Occipital lobe (tissue), 2 donors: ENCODE results near the gene ABCC1. TPM values are rescaled to one million over a fixed set of nuclear protein-coding genes. Genes with fewer than 3 reads are reported as not detected.

Experiments
- DNase-seq: peaks from one replicate; lab custom pipeline; 2025; lab: John Stamatoyannopoulos, UW
- total RNA-seq: library from RNA; depleted of rRNA; stranded (reverse); fragments of >200 nt; gene quantifications from one replicate; pipeline ENCODE4 v1.2.3, GENCODE V29; 2014

Gene ABCC1
- total RNA-seq, 1 donor from 2014 or later: 10.5 TPM

DNA sequence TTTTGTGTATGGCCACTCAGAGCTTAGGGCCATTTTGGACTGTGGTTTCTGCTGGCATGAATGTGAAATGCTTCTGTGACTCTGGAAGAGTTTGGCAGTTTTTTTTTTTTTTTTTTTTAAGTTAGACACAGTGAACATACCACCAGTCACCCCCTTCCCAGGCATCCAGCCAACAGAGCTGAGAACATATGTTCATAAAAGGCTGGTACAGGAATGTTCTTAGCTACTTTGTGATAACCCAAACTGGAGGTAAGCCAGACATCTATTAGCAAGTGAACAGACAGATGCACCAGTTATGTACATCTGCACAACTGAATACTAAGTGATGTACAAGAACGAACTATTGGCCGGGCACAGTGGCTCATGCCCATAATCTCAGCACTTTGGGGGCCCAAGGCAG, 92.7 kb downstream of the ABCC1 start:
- DNase-seq: no peak

DNA sequence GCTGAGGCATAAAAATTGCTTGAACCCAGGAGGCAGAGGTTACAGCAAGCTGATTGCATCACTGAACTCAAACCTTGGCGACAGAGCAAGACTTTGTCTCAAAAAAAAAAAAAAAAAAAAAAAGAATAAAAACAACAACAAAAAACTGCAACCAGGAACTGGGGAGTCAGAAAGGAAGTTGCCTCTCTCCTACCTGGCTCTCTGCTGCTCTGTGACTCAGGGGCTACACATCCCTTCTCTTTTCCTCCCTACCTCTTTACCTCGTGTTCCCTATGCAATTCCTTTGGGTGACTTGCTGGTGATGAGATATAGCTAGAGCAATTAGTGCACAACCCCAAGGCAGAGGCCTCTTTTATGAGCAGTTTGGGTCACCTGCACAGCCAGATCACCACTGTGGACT, 95.9 kb downstream of the ABCC1 start:
- DNase-seq: no peak

DNA sequence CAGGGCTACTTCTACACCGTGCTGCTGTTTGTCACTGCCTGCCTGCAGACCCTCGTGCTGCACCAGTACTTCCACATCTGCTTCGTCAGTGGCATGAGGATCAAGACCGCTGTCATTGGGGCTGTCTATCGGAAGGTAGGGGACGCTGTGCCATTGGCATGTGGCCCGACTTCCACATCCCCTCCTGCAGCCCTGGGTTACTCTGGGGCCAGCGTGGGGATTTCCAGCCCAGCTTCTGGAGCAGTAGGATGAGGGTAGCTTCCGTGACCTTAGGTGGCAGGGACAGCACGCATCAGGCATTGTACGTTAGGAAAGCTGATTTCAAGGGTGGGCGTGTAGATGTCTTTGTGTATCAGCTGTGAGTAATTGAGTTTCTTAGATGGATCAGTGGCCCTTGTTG, 96.5 kb downstream of the ABCC1 start:
- no peak for DNase-seq

DNA sequence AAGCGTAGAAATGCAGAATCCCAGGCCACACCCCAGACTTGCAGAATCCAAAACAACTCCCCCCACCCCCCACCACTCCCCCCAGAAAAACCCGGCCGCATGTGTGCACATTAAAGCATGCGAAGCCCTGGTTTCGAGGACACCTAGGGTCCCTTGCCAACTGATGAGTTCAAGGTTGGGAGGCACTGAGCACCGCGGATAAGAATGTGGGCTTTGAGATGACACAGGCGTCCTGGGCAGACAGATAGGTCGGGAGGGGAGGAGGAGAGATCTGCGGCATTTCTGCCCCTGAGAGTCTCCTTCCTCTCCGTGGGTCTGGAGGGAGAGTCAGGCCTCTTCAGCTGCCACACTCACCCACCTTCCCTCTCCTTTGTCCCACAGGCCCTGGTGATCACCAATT, 98.3 kb downstream of the ABCC1 start:
- no peak for DNase-seq

- DNase-seq: no peak
These were observed 99.6 kb downstream of the ABCC1 start for GRCh38 chr16:16048904-16049582.

DNA sequence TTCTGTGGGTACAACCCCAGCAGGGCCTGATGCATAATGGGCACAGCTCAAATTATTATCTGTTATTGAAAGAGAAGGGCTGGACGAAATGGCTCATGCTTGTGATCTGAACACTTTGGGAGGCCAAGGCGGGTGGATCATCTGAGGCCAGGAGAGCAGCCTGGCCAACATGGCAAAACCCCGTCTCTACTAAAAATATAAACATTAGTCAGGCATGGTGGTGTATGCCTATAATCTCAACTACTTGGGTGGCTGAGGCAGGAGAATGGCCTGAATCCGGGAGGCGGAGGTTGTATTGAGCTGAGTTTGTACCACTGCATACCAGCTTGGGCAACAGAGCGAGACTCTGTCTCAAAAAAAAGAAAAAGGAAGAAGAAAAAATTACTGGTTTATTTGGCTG, 100.7 kb downstream of the ABCC1 start:
- DNase-seq: no peak

DNA sequence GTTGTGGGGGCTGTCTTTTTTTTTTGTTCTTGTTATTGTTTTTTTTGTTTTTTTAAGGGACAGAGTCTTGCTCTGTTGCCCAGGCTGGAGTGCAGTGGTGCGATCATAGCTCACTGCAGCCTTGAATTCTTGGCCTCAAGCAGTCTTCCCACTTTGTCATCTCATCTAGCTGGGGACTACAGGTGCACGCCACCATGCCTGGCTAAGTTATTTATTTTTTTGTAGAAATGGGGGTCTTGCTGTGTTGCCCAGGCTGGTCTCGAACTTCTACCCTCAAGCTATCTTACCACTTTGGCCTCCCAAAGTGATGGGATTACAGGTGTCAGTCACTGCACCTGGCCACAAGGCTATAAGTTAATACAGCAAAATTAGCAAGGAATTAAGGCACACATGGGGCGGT, 101.7 kb downstream of the ABCC1 start:
- DNase-seq: no peak

GRCh38 chr16:16052916-16053315, 103.5 kb downstream of the ABCC1 start:
- no peak for DNase-seq

- DNase-seq: no peak
These were observed 107.7 kb downstream of the ABCC1 start for GRCh38 chr16:16057102-16057501.

DNA sequence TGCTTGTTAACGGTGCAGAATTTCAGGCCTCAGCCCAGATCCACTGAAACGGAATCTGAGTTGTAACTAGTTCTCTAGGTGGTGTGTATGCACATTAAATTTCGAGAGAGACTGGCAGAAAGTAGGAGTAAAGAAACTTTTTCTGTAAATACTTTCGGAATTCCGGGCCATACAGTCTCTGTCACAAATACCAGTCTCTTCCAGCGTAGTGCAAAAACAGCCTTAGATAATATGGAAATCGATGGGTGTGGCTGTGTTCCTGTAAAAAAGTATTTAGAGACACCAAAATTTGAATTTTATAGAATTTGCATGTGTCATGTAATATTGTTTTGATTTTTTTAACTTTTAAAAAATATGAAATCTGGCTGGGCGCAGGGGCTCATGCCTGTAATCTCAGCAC, 109.7 kb downstream of the ABCC1 start:
- DNase-seq: no peak

GRCh38 chr16:16059895-16060590, 110.6 kb downstream of the ABCC1 start:
- DNase-seq: no peak

GRCh38 chr16:16062023-16062937, 112.9 kb downstream of the ABCC1 start:
- no peak for DNase-seq

DNA sequence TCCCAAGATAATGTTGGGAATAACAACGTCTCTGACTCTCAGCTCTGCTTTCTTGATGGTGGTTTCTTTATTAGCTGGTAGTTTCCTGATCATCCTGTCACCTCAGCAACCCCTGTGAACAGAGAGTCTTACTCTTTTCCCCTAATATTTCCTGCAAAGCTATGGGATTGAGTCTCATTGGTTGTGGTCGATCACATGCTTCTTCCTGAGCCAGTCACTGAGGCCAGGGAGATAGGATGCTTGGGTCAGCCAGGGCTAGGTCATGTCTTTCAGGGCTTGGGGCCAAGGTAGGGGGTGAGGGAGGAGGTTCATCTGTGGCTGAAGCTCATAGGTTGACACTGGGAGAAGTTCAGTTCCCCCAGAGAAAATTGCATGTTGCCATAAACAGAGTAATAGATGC, 114.3 kb downstream of the ABCC1 start:
- no peak for DNase-seq

DNA sequence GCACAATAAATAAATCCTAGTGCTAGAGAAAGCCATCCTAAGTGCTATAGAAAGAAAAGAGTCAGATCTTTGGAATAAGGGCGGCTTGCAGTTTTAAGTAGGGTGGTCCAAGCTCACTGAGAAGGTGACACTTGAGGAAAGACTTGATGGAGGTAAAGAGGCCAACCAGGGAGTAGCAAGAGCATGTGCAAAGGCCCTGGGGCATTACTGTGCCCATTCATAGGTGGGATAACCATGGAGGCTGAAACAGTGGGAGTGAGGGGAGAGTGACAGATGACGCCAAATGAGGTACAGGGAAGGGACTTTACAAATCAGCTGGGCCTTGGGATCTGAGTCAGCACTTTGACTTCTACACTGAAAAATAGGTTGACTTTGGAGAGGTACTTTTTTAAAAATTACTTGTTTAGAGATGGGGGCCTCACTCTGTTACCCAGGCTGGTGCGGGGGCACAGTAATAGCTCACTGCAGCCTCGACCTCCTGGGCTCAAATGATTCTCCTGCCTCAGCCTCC, 115.5 kb downstream of the ABCC1 start:
- DNase-seq: no peak

DNA sequence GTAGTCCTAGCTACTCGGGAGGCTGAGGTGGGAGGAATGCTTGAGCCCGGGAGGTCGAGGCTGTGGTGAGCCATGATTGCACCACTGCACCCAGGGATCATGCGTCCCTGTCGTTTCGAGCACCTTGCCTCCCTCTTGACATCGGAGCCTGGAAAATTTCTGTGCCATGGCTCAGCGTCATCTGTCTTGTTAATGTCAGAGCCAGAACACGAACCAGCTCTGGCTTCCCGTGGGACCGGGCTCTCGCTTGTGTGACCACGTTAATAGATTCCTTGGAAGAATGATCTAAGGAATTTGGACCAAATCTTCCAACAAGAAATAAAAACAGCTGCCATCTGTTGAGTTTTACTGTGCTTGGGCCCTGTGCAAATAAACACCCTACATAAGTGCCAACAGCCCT, 117.7 kb downstream of the ABCC1 start:
- DNase-seq: no peak

DNA sequence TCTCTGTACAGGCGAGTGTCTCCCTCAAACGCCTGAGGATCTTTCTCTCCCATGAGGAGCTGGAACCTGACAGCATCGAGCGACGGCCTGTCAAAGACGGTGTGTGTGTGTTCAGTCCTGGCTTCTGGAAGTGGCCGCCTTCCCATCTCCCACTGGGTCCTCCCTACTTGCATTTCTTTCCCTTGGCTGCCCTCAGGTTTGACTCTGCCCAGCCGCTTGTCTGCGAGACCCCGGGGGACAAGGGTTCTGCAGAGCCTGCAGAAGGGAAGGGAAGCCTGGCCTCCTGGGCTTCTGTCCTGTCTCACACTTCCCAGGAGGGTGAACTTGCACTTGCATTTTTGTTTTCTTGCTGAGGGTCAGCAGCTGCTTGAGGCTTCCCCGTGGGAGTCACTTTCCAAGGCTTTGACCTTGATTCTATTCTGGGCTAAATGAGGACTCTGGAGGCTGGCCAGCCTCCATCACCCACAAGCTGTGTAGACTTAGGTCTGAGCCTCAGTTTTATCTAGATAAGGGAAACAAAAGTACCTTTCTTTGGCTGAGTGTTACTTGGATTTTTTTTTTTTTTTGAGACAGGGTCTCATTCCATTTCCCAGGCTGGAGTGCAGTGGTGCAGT, 122.3 kb downstream of the ABCC1 start:
- DNase-seq: no peak

DNA sequence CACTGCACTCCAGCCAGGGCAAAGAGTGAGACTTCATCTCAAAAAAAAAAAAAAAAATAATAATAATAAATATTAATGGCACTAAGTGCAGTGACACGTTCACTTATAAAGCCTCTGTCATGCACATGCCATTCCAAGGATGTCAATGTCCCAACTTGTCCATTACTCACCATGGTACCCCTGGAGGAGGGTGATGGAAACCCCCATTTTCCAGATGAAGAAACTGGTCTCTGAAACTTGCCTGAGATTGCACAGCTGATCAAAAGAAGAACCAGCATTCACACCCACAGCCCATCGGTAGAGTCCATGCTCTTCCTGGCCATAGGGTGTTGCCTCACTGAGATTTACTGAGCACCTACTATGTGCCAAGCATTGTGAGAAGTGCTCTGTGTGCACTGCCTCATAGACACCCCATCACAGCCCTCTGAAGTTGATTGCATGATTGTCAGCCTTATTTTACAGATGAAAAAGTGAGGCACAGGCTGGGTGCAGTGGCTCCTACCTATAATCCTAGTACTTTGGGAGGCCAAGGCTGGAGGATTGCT, 123.7 kb downstream of the ABCC1 start:
- DNase-seq: no peak

GRCh38 chr16:16073891-16074881, 124.8 kb downstream of the ABCC1 start:
- no peak for DNase-seq

- DNase-seq: no peak
These were observed 126.3 kb downstream of the ABCC1 start for GRCh38 chr16:16075488-16076422.
